Progenitor cell of endocrine pancreas (in vitro differentiated cells): ENCODE data around the gene GXYLT1. TPM values are rescaled to one million over a fixed set of nuclear protein-coding genes. Genes with fewer than 3 reads are reported as not detected.

Source experiments
- DNase-seq: peaks from one replicate; pipeline ENCODE4 v3.0.0; 2021; ENCODE audit warnings: low spot score; ENCODE audit not compliant: unreplicated experiment
- H3K27ac Mint-ChIP-seq: 2 replicates; pipeline ENCODE4 v1.8.0; 2021; ENCODE audit warnings: mild to moderate bottlenecking, moderate library complexity, mixed read lengths
- H3K27me3 Mint-ChIP-seq: 2 replicates; pipeline ENCODE4 v1.8.0; 2021; ENCODE audit warnings: mixed read lengths
- H3K36me3 Mint-ChIP-seq: 2 replicates; pipeline ENCODE4 v1.8.0; 2022; ENCODE audit warnings: mixed read lengths; ENCODE audit not compliant: insufficient read depth
- H3K4me1 Mint-ChIP-seq: 2 replicates; pipeline ENCODE4 v1.8.0; 2021; ENCODE audit warnings: low read depth, mixed read lengths
- H3K4me3 Mint-ChIP-seq: 2 replicates; pipeline ENCODE4 v1.8.0; 2021; ENCODE audit warnings: low read depth, mild to moderate bottlenecking, moderate library complexity, mixed read lengths
- H3K9me3 Mint-ChIP-seq: 2 replicates; pipeline ENCODE4 v1.8.0; 2021; ENCODE audit warnings: low read depth, mixed read lengths
- CTCF ChIP-seq: fragments of 200-600 bp; sonication (generic); IDR thresholded peaks from one replicate; pipeline ENCODE4 v1.5.0; 2021; ENCODE audit warnings: antibody characterized with exemption, mild to moderate bottlenecking; ENCODE audit not compliant: unreplicated experiment
- total RNA-seq: library from RNA; stranded (reverse); gene quantifications from 2 replicates; pipeline ENCODE4 v1.2.1, GENCODE V29; 2021

The GXYLT1 gene
- total RNA-seq, 1 donor from 2014 or later, result 23.5 TPM

- Mint-ChIP-seq H3K4me1 (no peaks in the 10 kb centered on the region), H3K9me3 (peaks cover 18% of the 10 kb centered on the region), H3K27me3 (no peaks in the 10 kb centered on the region), H3K27ac (no peak overlapping the region), H3K36me3 (peaks cover 25% of the 10 kb centered on the region), H3K4me3 (no peak overlapping the region)
- no peak for TF ChIP-seq CTCF
- no peak for DNase-seq
Observed at GRCh38 chr12:42174978-42175377, 30.3 kb upstream of the GXYLT1 start.

GRCh38 chr12:42173961-42174521, 29.4 kb upstream of the GXYLT1 start:
- Mint-ChIP-seq H3K27me3 (no peaks in the 10 kb centered on the region), H3K27ac (peak overlapping the region; percentile 1), H3K4me3 (no peak overlapping the region), H3K36me3 (peaks cover 25% of the 10 kb centered on the region), H3K4me1 (no peaks in the 10 kb centered on the region), H3K9me3 (peaks cover 18% of the 10 kb centered on the region)
- no peak for DNase-seq
- TF ChIP-seq CTCF, result no peak

GRCh38 chr12:42172441-42173210, 28.0 kb upstream of the GXYLT1 start:
- Mint-ChIP-seq H3K4me3 (no peak overlapping the region), H3K36me3 (peaks cover 24% of the 10 kb centered on the region), H3K4me1 (no peaks in the 10 kb centered on the region), H3K27ac (no peak overlapping the region), H3K27me3 (no peaks in the 10 kb centered on the region), H3K9me3 (peaks cover 17% of the 10 kb centered on the region)
- TF ChIP-seq CTCF, result no peak
- DNase-seq, result no peak

GRCh38 chr12:42167711-42168110, 23.0 kb upstream of the GXYLT1 start:
- Mint-ChIP-seq H3K36me3 (peaks cover 10% of the 10 kb centered on the region), H3K4me1 (peaks cover 4% of the 10 kb centered on the region), H3K4me3 (no peak overlapping the region), H3K9me3 (peaks cover 6% of the 10 kb centered on the region), H3K27me3 (no peaks in the 10 kb centered on the region), H3K27ac (no peak overlapping the region)
- no peak for DNase-seq
- TF ChIP-seq CTCF, result no peak

- Mint-ChIP-seq H3K4me3 (no peak overlapping the region), H3K36me3 (peaks cover 9% of the 10 kb centered on the region), H3K27me3 (no peaks in the 10 kb centered on the region), H3K27ac (no peak overlapping the region), H3K9me3 (peaks cover 6% of the 10 kb centered on the region), H3K4me1 (peaks cover 4% of the 10 kb centered on the region)
- DNase-seq, result no peak
- TF ChIP-seq CTCF, result no peak
Observed at GRCh38 chr12:42166501-42166900, 21.8 kb upstream of the GXYLT1 start.
